Fibroblast of villous mesenchyme (primary cell): ENCODE data around the gene RASA3. TPM values are rescaled to one million over a fixed set of nuclear protein-coding genes. Genes with fewer than 3 reads are reported as not detected.

Source experiments
- DNase-seq: peaks from one replicate; pipeline ENCODE4 v3.0.0-alpha.2; 2010; ENCODE audit warnings: low read depth
- H3K4me3 ChIP-seq: 2 replicates; pipeline ENCODE4 v1.5.1; 2011; ENCODE audit warnings: low read depth, mild to moderate bottlenecking, low read length
- CTCF ChIP-seq: IDR thresholded peaks from 2 replicates; pipeline ENCODE4 v1.5.1; 2012; ENCODE audit warnings: low read depth, mild to moderate bottlenecking, low read length; ENCODE audit not compliant: insufficient read depth
- total RNA-seq: library from RNA; depleted of rRNA; stranded (reverse); fragments of >200 nt; gene quantifications from 2 replicates; pipeline ENCODE4 v1.2.3, GENCODE V29; 2012

The RASA3 gene
- total RNA-seq, 1 donor: 34.1 TPM

DNA sequence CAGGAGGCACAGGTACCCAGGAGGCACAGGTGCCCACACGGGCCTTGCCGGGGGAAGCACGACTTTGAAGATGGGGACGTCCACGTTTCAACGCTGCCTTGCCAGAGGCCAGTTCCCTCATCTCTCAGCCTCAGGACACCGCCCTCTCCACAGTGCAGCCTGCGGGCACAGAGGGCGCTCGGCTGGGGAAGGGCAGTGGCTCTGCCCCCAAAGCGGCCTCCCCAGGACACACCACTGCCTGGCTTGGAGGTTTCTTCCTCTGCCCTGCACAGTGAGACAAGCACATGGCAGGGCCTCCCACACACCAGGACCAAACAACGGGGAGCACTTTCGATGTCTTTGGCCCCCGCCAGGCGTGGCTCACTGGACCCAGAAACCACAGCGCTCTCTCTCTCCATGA, 73.0 kb downstream of the RASA3 start:
- TF ChIP-seq CTCF: no peak
- no peak overlapping the region for H3K4me3 ChIP-seq
- DNase-seq: no peak

DNA sequence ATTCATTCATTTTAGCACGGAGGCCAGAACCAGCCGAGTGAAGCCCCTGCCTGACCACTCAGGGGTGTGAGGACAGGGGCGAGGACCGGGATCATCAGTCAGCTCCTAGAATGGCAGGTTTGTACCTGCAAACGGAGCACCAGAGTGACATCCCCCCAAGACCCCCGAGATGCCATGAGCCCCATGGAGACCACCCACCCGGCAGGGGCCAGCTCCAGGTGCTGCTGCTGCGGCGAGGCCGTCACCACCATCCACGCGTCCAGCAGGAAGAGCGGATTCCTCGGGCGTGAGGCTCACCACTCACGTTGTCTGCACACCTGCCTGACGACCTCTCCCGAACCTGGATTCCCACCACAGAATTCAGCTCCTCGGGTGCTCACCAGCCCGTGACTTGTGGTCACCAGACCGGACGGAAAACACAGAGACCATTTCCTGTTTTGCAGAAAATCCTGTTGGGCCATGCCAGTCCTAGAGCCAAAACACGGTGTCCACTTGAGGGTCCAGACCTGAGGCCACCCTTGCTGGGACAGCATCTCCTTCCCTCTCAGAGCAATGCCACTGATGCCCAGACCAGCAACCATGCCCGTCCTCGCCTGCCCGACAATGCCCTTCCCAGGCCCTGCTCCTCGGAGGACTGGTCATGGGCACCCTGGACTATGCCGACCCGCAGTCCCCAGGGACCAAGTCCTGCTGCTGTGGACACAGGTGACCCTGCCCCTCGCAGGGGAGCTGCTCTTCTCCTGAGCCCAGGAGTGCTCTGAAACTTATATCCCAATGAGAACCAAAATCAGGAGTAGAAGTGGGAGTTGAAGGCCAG, 74.2 kb downstream of the RASA3 start:
- TF ChIP-seq CTCF: no peak
- DNase-seq: no peak
- H3K4me3 ChIP-seq: no peak overlapping the region

GRCh38 chr13:114057166-114058050, 75.0 kb downstream of the RASA3 start:
- TF ChIP-seq CTCF: no peak
- H3K4me3 ChIP-seq: no peak overlapping the region
- DNase-seq: no peak

- DNase-seq: no peak
- no peak for TF ChIP-seq CTCF
Measured at GRCh38 chr13:114056205-114057013, 76.0 kb downstream of the RASA3 start.

GRCh38 chr13:114055766-114056165, 76.7 kb downstream of the RASA3 start:
- H3K4me3 ChIP-seq: no peak overlapping the region
- no peak for DNase-seq
- no peak for TF ChIP-seq CTCF

More at GRCh38 chr13:114056205-114057013, 76.0 kb downstream of the RASA3 start:
- H3K4me3 ChIP-seq: no peak overlapping the region

DNA sequence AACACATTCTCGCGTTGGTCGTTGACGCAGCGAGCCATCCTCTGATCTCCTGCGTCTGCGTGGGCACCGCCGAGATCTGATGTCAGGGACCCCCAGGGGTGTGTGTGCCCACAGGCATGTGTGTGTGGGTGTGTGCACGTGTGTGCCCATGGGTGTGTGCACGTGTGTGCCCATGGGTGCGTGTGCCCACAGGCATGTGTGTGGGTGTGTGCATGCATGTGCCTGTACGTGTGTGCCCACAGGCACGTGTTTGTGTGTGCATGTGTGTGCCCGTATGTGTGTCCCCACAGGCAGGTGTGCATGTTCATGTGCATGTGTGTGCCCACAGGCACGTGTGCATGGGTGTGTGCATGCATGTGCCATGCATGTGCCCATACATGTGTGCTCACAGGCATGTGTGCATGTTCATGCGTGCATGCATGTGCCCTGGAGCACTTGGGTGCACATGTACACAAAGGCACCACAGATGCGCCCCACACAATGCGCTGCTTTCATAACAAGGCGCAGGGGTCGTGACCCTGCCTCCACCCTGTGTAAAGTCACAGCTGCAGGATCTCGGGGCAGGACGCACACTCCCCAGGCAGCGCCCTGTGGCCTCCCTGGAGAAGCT, 77.5 kb downstream of the RASA3 start:
- DNase-seq: no peak
- no peak overlapping the region for H3K4me3 ChIP-seq
- no peak for TF ChIP-seq CTCF
